Measurements from ENCODE around the gene KRT85.

Gene KRT85

GRCh38 chr12:52407918-52408317, 40.6 kb upstream of the KRT85 start:
- TF ChIP-seq, protein P1, sequence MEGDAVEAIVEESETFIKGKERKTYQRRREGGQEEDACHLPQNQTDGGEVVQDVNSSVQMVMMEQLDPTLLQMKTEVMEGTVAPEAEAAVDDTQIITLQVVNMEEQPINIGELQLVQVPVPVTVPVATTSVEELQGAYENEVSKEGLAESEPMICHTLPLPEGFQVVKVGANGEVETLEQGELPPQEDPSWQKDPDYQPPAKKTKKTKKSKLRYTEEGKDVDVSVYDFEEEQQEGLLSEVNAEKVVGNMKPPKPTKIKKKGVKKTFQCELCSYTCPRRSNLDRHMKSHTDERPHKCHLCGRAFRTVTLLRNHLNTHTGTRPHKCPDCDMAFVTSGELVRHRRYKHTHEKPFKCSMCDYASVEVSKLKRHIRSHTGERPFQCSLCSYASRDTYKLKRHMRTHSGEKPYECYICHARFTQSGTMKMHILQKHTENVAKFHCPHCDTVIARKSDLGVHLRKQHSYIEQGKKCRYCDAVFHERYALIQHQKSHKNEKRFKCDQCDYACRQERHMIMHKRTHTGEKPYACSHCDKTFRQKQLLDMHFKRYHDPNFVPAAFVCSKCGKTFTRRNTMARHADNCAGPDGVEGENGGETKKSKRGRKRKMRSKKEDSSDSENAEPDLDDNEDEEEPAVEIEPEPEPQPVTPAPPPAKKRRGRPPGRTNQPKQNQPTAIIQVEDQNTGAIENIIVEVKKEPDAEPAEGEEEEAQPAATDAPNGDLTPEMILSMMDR (conservative IDR thresholded peaks at IDR 0.05), result no peak
- no peak overlapping the region for H3K27ac ChIP-seq

DNA sequence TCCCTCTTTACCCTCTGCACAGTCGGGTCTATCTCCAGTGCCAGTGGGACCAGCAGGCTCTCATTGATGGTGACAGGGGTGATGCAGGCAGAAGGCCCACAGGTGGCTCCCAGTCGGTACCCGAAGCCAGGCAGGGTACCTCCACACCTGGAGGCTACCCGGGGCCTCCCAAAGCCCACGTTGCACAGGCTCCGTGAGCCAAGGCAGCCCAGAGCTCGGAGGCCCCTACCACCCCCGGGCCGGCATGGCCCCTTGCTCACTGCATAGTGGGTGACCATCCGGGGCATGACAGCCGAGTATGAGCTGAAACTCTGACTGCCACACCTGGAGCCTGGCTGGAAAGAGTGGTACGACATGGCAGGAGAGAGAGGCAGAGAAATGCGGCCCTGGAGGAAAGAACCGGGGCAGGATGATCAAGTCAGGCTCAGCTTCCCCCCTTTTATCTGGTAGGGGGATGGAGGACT, 38.7 kb upstream of the KRT85 start, which contains the start of gene KRT82:
Gene KRT82, minus strand, starts transcription at position 414 of the 464 bp plus-strand sequence. Its CDS starts 58 bp downstream, at position 356.
- TF ChIP-seq, protein P1 (conservative IDR thresholded peaks at IDR 0.05), result no peak
- no peak within 1 kb of the TSS for H3K27ac ChIP-seq

DNA sequence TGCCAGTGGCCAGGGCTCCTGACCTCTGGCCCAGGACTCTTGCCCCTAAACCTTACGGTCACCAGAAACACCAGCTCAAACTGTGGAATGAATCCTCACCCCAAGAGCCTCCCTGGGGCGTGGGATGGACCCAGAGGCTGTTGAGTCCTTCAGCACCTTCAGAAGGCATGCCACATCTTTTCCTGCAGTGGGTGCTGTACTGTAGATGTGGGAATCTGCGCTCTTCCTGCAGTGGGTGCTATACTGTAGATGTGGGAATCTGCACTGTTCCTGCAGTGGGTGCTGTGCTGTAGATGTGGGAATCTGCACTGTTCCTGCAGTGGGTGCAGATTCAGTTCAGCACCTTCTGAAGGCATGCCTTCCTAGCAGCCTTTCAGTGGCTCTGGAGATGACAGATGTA, 37.7 kb upstream of the KRT85 start:
- TF ChIP-seq, protein P1 (conservative IDR thresholded peaks at IDR 0.05), result no peak
- H3K27ac ChIP-seq, result no peak overlapping the region

DNA sequence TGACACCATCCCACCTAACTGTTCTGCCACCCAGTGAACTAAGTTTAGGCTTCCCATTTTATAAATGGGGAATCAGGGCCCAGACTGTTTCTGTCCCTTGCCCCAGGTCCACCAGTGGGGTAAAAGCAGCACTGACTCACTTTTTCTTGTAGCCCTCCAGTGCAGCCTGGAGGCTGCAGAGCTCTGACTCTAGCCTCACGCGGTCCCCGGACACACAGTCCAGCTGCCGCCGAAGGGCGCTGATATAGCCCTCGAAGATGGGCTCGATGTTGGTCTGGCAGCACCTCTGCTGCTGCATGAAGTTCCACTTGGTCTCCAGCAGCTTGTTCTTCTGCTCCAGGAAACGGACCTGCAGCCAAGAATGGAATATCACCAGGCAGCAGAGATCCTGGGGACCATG, 36.3 kb upstream of the KRT85 start:
- no peak overlapping the region for H3K27ac ChIP-seq
- TF ChIP-seq, protein P1 (conservative IDR thresholded peaks at IDR 0.05), result no peak

GRCh38 chr12:52402873-52403540, 35.7 kb upstream of the KRT85 start:
- TF ChIP-seq, protein P1 (conservative IDR thresholded peaks at IDR 0.05), result no peak

DNA sequence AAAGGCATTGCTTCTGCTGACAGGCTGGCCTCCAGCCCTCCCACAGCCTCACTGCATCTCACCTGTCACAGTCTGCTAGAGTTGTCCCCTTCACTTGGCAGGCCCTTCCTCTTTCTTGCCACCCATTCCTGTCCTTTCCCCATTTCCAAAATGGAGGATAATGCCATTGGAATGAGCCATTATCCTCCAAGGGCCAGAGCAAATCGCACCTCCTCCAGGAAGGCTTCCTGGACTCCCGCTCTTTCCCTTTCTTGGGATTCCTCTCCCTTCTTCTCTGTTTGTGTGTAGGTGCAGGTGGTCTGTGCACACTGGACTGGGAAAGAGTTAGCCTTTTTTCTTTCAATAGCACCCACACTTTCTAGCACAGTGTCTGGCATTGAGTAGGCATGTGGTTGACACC, 35.1 kb upstream of the KRT85 start:
- TF ChIP-seq, protein P1 (conservative IDR thresholded peaks at IDR 0.05), result no peak

More at GRCh38 chr12:52402873-52403540, 35.7 kb upstream of the KRT85 start:
- H3K27ac ChIP-seq, result no peak overlapping the region

GRCh38 chr12:52401926-52402325, 34.6 kb upstream of the KRT85 start:
- TF ChIP-seq, protein P1 (conservative IDR thresholded peaks at IDR 0.05), result no peak
- no peak overlapping the region for H3K27ac ChIP-seq

More for the DNA sequence above, 35.1 kb upstream of the KRT85 start:
- H3K27ac ChIP-seq, result no peak overlapping the region

All from VCaP (cell line).